Measurements from ENCODE around the gene PRL.

Gene PRL

GRCh38 chr6:22296936-22297335 is at the start of gene PRL:
TSS of gene PRL (minus strand) at chr6:22297036. CDS start at chr6:22296982, 54 bp downstream.
- no peak for DNase-seq

- DNase-seq = no peak
Measured at GRCh38 chr6:22343864-22344263, 47.0 kb upstream of the PRL start.

- no peak for DNase-seq
Measured at GRCh38 chr6:22334778-22335177, 37.9 kb upstream of the PRL start.

GRCh38 chr6:22333802-22334201 is 37.0 kb upstream of the PRL start:
- DNase-seq = no peak

GRCh38 chr6:22332711-22333110 is 35.9 kb upstream of the PRL start:
- DNase-seq = no peak

GRCh38 chr6:22332216-22332615 is 35.4 kb upstream of the PRL start:
- DNase-seq = no peak

GRCh38 chr6:22330941-22331340 is 34.1 kb upstream of the PRL start:
- DNase-seq = no peak

GRCh38 chr6:22328474-22328873 is 31.6 kb upstream of the PRL start:
- DNase-seq = no peak

- no peak for DNase-seq
Measured at GRCh38 chr6:22327881-22328280, 31.0 kb upstream of the PRL start.

- no peak for DNase-seq
Measured at GRCh38 chr6:22326500-22326899, 29.7 kb upstream of the PRL start.

GRCh38 chr6:22325481-22325880 is 28.6 kb upstream of the PRL start:
- no peak for DNase-seq

- DNase-seq = no peak
Measured at GRCh38 chr6:22323848-22324247, 27.0 kb upstream of the PRL start.

- no peak for DNase-seq
Measured at GRCh38 chr6:22322103-22323030, 25.5 kb upstream of the PRL start.

- no peak for DNase-seq
Measured at GRCh38 chr6:22320750-22321149, 23.9 kb upstream of the PRL start.

- no peak for DNase-seq
Measured at GRCh38 chr6:22318404-22318803, 21.6 kb upstream of the PRL start.

GRCh38 chr6:22313796-22314195 is 17.0 kb upstream of the PRL start:
- no peak for DNase-seq

GRCh38 chr6:22308939-22309338 is 12.1 kb upstream of the PRL start:
- DNase-seq = no peak

- DNase-seq = no peak
Measured at GRCh38 chr6:22306741-22307466, 10.1 kb upstream of the PRL start.

- DNase-seq = no peak
Measured at GRCh38 chr6:22302838-22303237, 6.0 kb upstream of the PRL start.

- DNase-seq = no peak
Measured at GRCh38 chr6:22300273-22300998, 3.6 kb upstream of the PRL start.

- no peak for DNase-seq
Measured at GRCh38 chr6:22298475-22298890, 1.6 kb upstream of the PRL start.

GRCh38 chr6:22296067-22296466 is 769 bp downstream of the PRL start:
- DNase-seq = no peak

GRCh38 chr6:22295145-22295544 is 1.7 kb downstream of the PRL start:
- no peak for DNase-seq

Data from stimulated activated CD8-positive, alpha-beta memory T cell treated with anti-CD3 and anti-CD28 coated beads, Interleukin-4, amount 100 ng/mL, for 48 hours (primary cell).